Neuronal stem cell (in vitro differentiated cells): ENCODE results near the gene CDC14B.
"Not testable (repeated sequence)": the region's sequence is repeated elsewhere in the genome, so short reads cannot be mapped to it uniquely, and the experiment has no call there.

Experiments used
- DNase-seq: peaks from one replicate; pipeline ENCODE4 v3.0.0-alpha.2; 2013; ENCODE audit warnings: low spot score
- H2AFZ ChIP-seq: one replicate; pipeline ENCODE4 v1.6.1; 2013; ENCODE audit warnings: mild to moderate bottlenecking, low read length, inconsistent platforms
- H2AK5ac ChIP-seq: 2 replicates; pipeline ENCODE4 v1.6.1; 2013; ENCODE audit warnings: low read depth, mild to moderate bottlenecking, inconsistent platforms, low read length, moderate library complexity, mixed read lengths
- H2BK120ac ChIP-seq: 2 replicates; pipeline ENCODE4 v1.6.1; 2013; ENCODE audit warnings: low read depth, mild to moderate bottlenecking, inconsistent platforms, low read length, moderate library complexity, mixed read lengths
- H2BK12ac ChIP-seq: one replicate; pipeline ENCODE4 v1.6.1; 2013; ENCODE audit warnings: low read length, inconsistent platforms
- H2BK15ac ChIP-seq: 2 replicates; pipeline ENCODE4 v1.6.1; 2013; ENCODE audit warnings: mild to moderate bottlenecking, low read length, inconsistent platforms, mixed read lengths
- H2BK5ac ChIP-seq: one replicate; pipeline ENCODE4 v1.6.1; 2013; ENCODE audit warnings: inconsistent platforms, mild to moderate bottlenecking, low read length, moderate library complexity
- H3K14ac ChIP-seq: one replicate; pipeline ENCODE4 v1.6.1; 2013; ENCODE audit warnings: low read length, inconsistent platforms
- H3K18ac ChIP-seq: 2 replicates; pipeline ENCODE4 v1.6.1; 2013; ENCODE audit warnings: low read length, inconsistent platforms
- H3K23ac ChIP-seq: 2 replicates; pipeline ENCODE4 v1.6.1; 2013; ENCODE audit warnings: low read depth, mild to moderate bottlenecking, mixed read lengths, low read length, inconsistent platforms; ENCODE audit not compliant: poor library complexity
- H3K27ac ChIP-seq: replicated peaks from 3 replicates; pipeline ENCODE4 v1.5.1; 2013; ENCODE audit warnings: low read length, inconsistent platforms
- H3K27me3 ChIP-seq, 3 experiments: 2 replicates each; pipeline ENCODE4 v1.6.1; 2013; ENCODE audit warnings: low read length in 3 of 3, mild to moderate bottlenecking in 2 of 3, inconsistent platforms in 1 of 3, low read depth in 1 of 3, mixed read lengths in 1 of 3, moderate library complexity in 1 of 3; ENCODE audit not compliant: control insufficient read depth in 3 of 3, insufficient read depth in 3 of 3
- H3K36me3 ChIP-seq, 2 donors: replicated peaks in 1 of 2; 2 replicates each; pipeline ENCODE4 v1.6.1; 2013; ENCODE audit warnings: low read length in 2 of 2; ENCODE audit not compliant: control insufficient read depth in 2 of 2, insufficient read depth in 2 of 2
- H3K4ac ChIP-seq: 2 replicates; pipeline ENCODE4 v1.6.1; 2013; ENCODE audit warnings: inconsistent platforms, mild to moderate bottlenecking, low read length, moderate library complexity
- H3K4me1 ChIP-seq, 2 donors: 1 replicate in 1 of 2; 2 replicates in 1 of 2; pipeline ENCODE4 v1.6.1; 2013; ENCODE audit warnings: low read length in 2 of 2, low read depth in 1 of 2; ENCODE audit not compliant: control insufficient read depth in 2 of 2, insufficient read depth in 1 of 2
- H3K4me2 ChIP-seq: one replicate; pipeline ENCODE4 v1.6.1; 2013; ENCODE audit warnings: mild to moderate bottlenecking, low read length, inconsistent platforms; ENCODE audit not compliant: insufficient read depth, poor library complexity, severe bottlenecking
- H3K4me3 ChIP-seq, 2 donors: 2 replicates each; pipeline ENCODE4 v1.5.1; 2013; ENCODE audit warnings: low read length in 2 of 2, mild to moderate bottlenecking in 2 of 2, inconsistent platforms in 1 of 2, moderate library complexity in 1 of 2
- H3K79me1 ChIP-seq: one replicate; pipeline ENCODE4 v1.6.1; 2013; ENCODE audit warnings: low read depth, mild to moderate bottlenecking, inconsistent platforms, low read length, moderate library complexity
- H3K9ac ChIP-seq: one replicate; pipeline ENCODE4 v1.6.1; 2013; ENCODE audit warnings: mild to moderate bottlenecking, low read depth, low read length, inconsistent platforms; ENCODE audit not compliant: poor library complexity
- H3K9me3 ChIP-seq, 2 donors: replicated peaks in 1 of 2; 2 replicates each; pipeline versions ENCODE3 to v1.6.1; 2013; ENCODE audit warnings: low read length in 2 of 2, mild to moderate bottlenecking in 2 of 2, inconsistent platforms in 1 of 2, low read depth in 1 of 2, mixed read lengths in 1 of 2, moderate library complexity in 1 of 2; ENCODE audit not compliant: control insufficient read depth in 2 of 2, insufficient read depth in 1 of 2
- H4K8ac ChIP-seq: one replicate; pipeline ENCODE4 v1.6.1; 2013; ENCODE audit warnings: low read depth, mild to moderate bottlenecking, inconsistent platforms, low read length, moderate library complexity
- H4K91ac ChIP-seq: one replicate; pipeline ENCODE4 v1.6.1; 2013; ENCODE audit warnings: low read length, low read depth, mild to moderate bottlenecking, inconsistent platforms; ENCODE audit not compliant: poor library complexity
- WGBS, 2 donors: extraction: QIAGEN DNeasy Blood & Tissue Kit; methylation state at CpG; one replicate each; pipeline ENCODE4 v1.1.7; 2013; ENCODE audit warnings: missing lambda C conversion rate in 2 of 2, mixed read lengths in 1 of 2; ENCODE audit not compliant: insufficient read length in 2 of 2, insufficient replicate concordance in 1 of 2; ENCODE audit errors: extremely low coverage in 2 of 2; 5-methylcytosine and 5-hydroxymethylcytosine counted together

CDC14B gene

GRCh38 chr9:96638606-96639364 is 19.1 kb upstream of the CDC14B start:
- H2AK5ac ChIP-seq, result no peak overlapping the region
- no peaks in the 10 kb centered on the region for H3K79me1 ChIP-seq
- no peak overlapping the region for H3K4ac ChIP-seq
- H3K14ac ChIP-seq, result no peak overlapping the region
- WGBS, 2 donors, result no CpG with 5 or more reads among the region's 19 CpGs
- no peak overlapping the region for H3K23ac ChIP-seq
- no peak overlapping the region for H3K27ac ChIP-seq
- H3K4me2 ChIP-seq, result no peak overlapping the region
- H3K27me3 ChIP-seq, result no peaks in the 10 kb centered on the region
- H2BK12ac ChIP-seq, result peak overlapping the region; percentile 41
- no peak overlapping the region for H2AFZ ChIP-seq
- no peak overlapping the region for H3K18ac ChIP-seq
- H4K8ac ChIP-seq, result no peak overlapping the region
- H2BK120ac ChIP-seq, result no peak overlapping the region
- H2BK5ac ChIP-seq, result no peak overlapping the region
- no peaks in the 10 kb centered on the region for H3K36me3 ChIP-seq
- no peak overlapping the region for H3K4me3 ChIP-seq
- no peak for DNase-seq
- H2BK15ac ChIP-seq, result no peak overlapping the region
- no peaks in the 10 kb centered on the region for H3K4me1 ChIP-seq
- no peaks in the 10 kb centered on the region for H3K9me3 ChIP-seq
- H3K9ac ChIP-seq, result no peak overlapping the region
- no peak overlapping the region for H4K91ac ChIP-seq

- H3K4me1 ChIP-seq, result no peaks in the 10 kb centered on the region
- H3K79me1 ChIP-seq, result no peaks in the 10 kb centered on the region
- H3K4me3 ChIP-seq, result no peak overlapping the region
- no peak overlapping the region for H2BK5ac ChIP-seq
- no CpG with 5 or more reads among the region's 1 CpG for WGBS, 2 donors
- H3K36me3 ChIP-seq, result no peaks in the 10 kb centered on the region
- H3K9ac ChIP-seq, result no peak overlapping the region
- H3K14ac ChIP-seq, result no peak overlapping the region
- H2AK5ac ChIP-seq, result no peak overlapping the region
- no peak overlapping the region for H3K4ac ChIP-seq
- H2BK15ac ChIP-seq, result no peak overlapping the region
- H3K23ac ChIP-seq, result no peak overlapping the region
- H3K9me3 ChIP-seq, result no peaks in the 10 kb centered on the region
- no peak overlapping the region for H3K27ac ChIP-seq
- H3K27me3 ChIP-seq, result no peaks in the 10 kb centered on the region
- H4K8ac ChIP-seq, result no peak overlapping the region
- DNase-seq, result no peak
- no peak overlapping the region for H2BK12ac ChIP-seq
- no peak overlapping the region for H4K91ac ChIP-seq
- no peak overlapping the region for H2BK120ac ChIP-seq
- no peak overlapping the region for H3K4me2 ChIP-seq
- no peak overlapping the region for H2AFZ ChIP-seq
- no peak overlapping the region for H3K18ac ChIP-seq
These were observed 16.7 kb upstream of the CDC14B start for GRCh38 chr9:96636368-96636767.

- H3K36me3 ChIP-seq, H4K91ac ChIP-seq, H2BK120ac ChIP-seq, H2AK5ac ChIP-seq, H3K9ac ChIP-seq, H4K8ac ChIP-seq, DNase-seq, H2BK12ac ChIP-seq, H3K27ac ChIP-seq, H2AFZ ChIP-seq, H3K18ac ChIP-seq, H3K23ac ChIP-seq, H3K4ac ChIP-seq, H3K79me1 ChIP-seq, H2BK5ac ChIP-seq, H3K4me1 ChIP-seq, H3K27me3 ChIP-seq, H3K9me3 ChIP-seq, H3K14ac ChIP-seq, H2BK15ac ChIP-seq, H3K4me2 ChIP-seq: not testable (repeated sequence)
- H3K4me3 ChIP-seq, result peak overlapping the region in 1 of 2 donors; percentile 22
- WGBS, 2 donors, result no CpG with 5 or more reads among the region's 8 CpGs
These were observed 13.9 kb upstream of the CDC14B start for GRCh38 chr9:96633579-96633978.

- no peak overlapping the region for H3K14ac ChIP-seq
- no CpG with 5 or more reads among the region's 6 CpGs for WGBS, 2 donors
- no peak overlapping the region for H3K27ac ChIP-seq
These were observed 7.3 kb upstream of the CDC14B start for GRCh38 chr9:96626912-96627311.

More at GRCh38 chr9:96626912-96627311, 7.3 kb upstream of the CDC14B start:
- H3K79me1 ChIP-seq, result no peaks in the 10 kb centered on the region
- peaks cover 0 to 3% (median 0%) of the 10 kb centered on the region in 3 experiments for H3K27me3 ChIP-seq
- H3K4me3 ChIP-seq, result no peak overlapping the region
- H2AK5ac ChIP-seq, result no peak overlapping the region
- H3K18ac ChIP-seq, result no peak overlapping the region
- H2BK12ac ChIP-seq, result no peak overlapping the region
- DNase-seq, result no peak
- H3K9ac ChIP-seq, result no peak overlapping the region
- no peak overlapping the region for H4K8ac ChIP-seq
- H3K4me1 ChIP-seq, result no peaks in the 10 kb centered on the region
- no peaks in the 10 kb centered on the region for H3K9me3 ChIP-seq
- no peak overlapping the region for H3K4ac ChIP-seq
- H2BK15ac ChIP-seq, result no peak overlapping the region
- H4K91ac ChIP-seq, result no peak overlapping the region
- no peak overlapping the region for H2BK120ac ChIP-seq
- H3K36me3 ChIP-seq, result no peaks in the 10 kb centered on the region
- no peak overlapping the region for H3K4me2 ChIP-seq
- no peak overlapping the region for H2AFZ ChIP-seq
- no peak overlapping the region for H2BK5ac ChIP-seq
- no peak overlapping the region for H3K23ac ChIP-seq
